NCI-H1048 (cell line): ENCODE measurements around the gene TMPRSS2.

ENCODE experiments used
- DNase-seq: peaks from one replicate; lab custom pipeline; 2025; lab: John Stamatoyannopoulos, UW

The TMPRSS2 gene

GRCh38 chr21:41449613-41450012 lies 58.3 kb downstream of the TMPRSS2 start:
- no peak for DNase-seq

GRCh38 chr21:41447356-41447755 lies 60.6 kb downstream of the TMPRSS2 start:
- DNase-seq, result no peak

- DNase-seq, result no peak
These were observed 61.4 kb downstream of the TMPRSS2 start for GRCh38 chr21:41446586-41446985.

GRCh38 chr21:41445465-41445862 lies 62.5 kb downstream of the TMPRSS2 start:
- no peak for DNase-seq

GRCh38 chr21:41444703-41445464 lies 63.1 kb downstream of the TMPRSS2 start:
- DNase-seq, result no peak

GRCh38 chr21:41443562-41443961 lies 64.4 kb downstream of the TMPRSS2 start:
- DNase-seq, result no peak

GRCh38 chr21:41442481-41443186 lies 65.3 kb downstream of the TMPRSS2 start:
- no peak for DNase-seq

- no peak for DNase-seq
These were observed 66.4 kb downstream of the TMPRSS2 start for GRCh38 chr21:41441546-41441945.

- no peak for DNase-seq
These were observed 68.7 kb downstream of the TMPRSS2 start for GRCh38 chr21:41439248-41439647.

- no peak for DNase-seq
These were observed 69.4 kb downstream of the TMPRSS2 start for GRCh38 chr21:41438425-41439113.

- no peak for DNase-seq
These were observed 70.2 kb downstream of the TMPRSS2 start for GRCh38 chr21:41437729-41438128.

- DNase-seq, result no peak
These were observed 72.3 kb downstream of the TMPRSS2 start for GRCh38 chr21:41435706-41436105.

- DNase-seq, result no peak
These were observed 74.4 kb downstream of the TMPRSS2 start for GRCh38 chr21:41433566-41433965.

GRCh38 chr21:41432562-41433460 lies 75.1 kb downstream of the TMPRSS2 start:
- no peak for DNase-seq

GRCh38 chr21:41431788-41432548 lies 76.0 kb downstream of the TMPRSS2 start:
- DNase-seq, result no peak

GRCh38 chr21:41429925-41430491 lies 78.0 kb downstream of the TMPRSS2 start:
- no peak for DNase-seq

GRCh38 chr21:41429305-41429704 lies 78.7 kb downstream of the TMPRSS2 start:
- no peak for DNase-seq

GRCh38 chr21:41428847-41429246 lies 79.1 kb downstream of the TMPRSS2 start:
- no peak for DNase-seq

GRCh38 chr21:41428311-41428710 lies 79.6 kb downstream of the TMPRSS2 start:
- no peak for DNase-seq

- no peak for DNase-seq
These were observed 80.4 kb downstream of the TMPRSS2 start for GRCh38 chr21:41427556-41427955.
